HG03060 (cell line): ENCODE measurements around the gene NSG1.

Experiments used
- ATAC-seq: cut with Tn5 transposase; IDR thresholded peaks from one replicate; pipeline ENCODE4 v1.9.1; 2021; ENCODE audit warnings: low read depth, moderate number of reproducible peaks; ENCODE audit not compliant: unreplicated experiment

Gene NSG1

DNA sequence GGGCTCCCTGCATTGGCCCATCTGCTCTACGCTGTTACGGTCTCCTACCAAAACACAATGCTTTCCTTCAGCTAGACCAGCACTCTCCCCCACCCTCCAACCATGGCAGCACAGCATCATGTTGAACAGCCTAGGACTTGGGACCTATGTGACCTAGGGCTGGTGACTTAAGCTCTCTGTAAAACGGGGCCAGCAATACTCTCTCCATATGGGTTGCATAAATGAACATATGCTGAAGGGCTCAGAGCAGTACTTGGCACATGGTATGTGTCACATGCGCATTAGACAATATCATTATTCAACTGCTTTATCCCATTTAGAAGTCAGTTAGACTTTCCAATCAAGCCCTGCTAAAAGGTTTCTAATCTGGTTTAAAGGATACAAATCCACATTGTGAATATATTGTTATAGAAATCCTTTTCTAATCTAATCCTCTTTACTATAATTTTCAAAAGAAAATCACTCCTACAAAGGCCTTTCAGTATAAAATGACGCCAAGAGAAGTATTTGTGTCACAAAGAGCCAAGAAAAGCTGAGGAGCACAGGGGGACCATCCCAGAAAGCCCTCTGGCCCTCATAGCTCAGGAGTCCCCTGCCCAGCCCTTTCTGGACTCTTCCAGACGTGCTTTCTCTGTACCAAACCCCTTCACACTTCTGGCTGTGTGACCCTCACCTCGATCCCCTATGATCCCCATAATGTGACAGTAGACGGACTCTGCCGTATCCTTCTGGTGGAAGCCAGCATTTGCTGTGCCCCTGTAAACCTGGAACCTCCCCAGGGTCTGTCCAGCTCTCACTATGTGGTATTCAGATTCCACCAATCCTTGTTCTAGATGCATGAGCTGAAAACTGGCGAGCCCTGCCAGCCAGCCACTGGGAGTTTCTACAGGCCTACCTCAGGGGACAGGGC is 42.3 kb downstream of the NSG1 start:
- ATAC-seq = no peak

DNA sequence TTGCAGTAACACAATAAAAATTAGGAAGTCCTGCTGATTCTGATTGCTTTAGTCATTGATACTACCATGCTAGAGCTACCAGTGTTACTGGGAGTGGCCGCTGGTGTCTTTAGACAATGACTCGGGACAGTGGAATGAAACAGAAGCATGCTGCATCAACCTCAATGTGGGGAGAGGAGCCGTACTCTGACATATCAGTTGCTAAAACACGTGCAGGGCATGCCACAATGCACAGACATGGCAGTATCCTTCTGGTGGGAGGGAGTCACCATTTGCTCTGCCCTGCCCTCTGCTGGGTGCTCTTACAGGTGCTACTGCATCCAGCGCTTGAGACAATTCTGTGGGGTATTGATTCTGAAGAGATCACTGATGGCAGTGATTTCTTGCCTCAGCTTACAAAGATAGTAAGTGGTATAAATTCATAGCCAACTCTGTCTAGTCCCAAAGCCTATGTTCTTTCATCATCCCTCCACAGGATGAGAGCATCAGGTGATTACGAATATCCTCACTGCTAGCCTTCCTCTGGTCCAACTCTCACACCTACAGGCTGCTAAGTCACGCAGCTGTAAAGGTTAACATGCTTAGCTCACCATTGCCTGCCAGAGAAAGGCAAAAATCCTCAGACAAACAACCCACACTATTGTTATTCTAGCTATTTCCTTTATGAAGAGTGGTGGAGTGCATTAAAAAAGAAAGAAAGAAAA is 43.7 kb downstream of the NSG1 start:
- peak; percentile 49 for ATAC-seq

DNA sequence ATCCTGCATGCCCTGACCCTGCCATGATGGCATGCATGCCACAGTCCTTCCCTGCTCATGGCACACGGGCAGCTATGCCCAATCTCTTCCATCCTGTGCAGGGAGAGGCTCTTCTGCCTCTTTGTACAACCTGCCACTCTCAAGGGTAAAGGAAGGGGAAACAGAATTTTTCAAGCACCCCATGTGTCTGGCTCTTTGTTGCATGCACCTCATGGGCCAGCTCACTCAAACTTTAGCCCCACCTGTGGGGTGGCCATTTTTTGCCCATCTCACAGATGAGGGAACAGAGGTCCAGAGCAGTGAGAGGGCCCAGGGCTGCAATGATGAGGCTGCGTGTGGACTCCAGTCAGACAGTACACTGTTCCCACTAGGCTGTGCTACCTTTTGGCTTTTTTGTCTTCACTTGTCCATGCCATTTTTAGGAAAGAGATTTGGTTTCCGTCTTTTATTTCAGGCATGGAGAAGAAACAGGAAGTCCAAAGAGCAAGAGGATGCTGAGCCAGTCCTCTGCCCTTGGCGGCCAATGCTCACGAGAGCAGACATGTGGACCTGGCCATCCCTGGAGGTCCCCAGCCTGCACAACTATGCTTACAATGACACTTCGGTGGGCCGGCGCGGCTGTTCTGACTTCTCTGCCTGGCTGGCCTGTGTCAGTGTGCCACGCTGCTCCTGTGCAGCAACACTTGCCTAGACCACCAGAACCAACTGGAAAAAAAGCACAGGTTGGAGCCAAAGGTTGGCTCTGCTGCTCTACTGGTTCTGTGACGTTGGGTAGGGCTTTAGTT is 45.6 kb downstream of the NSG1 start:
- ATAC-seq = no peak

- ATAC-seq = no peak
Measured at GRCh38 chr4:4433941-4434340, 47.0 kb downstream of the NSG1 start.

DNA sequence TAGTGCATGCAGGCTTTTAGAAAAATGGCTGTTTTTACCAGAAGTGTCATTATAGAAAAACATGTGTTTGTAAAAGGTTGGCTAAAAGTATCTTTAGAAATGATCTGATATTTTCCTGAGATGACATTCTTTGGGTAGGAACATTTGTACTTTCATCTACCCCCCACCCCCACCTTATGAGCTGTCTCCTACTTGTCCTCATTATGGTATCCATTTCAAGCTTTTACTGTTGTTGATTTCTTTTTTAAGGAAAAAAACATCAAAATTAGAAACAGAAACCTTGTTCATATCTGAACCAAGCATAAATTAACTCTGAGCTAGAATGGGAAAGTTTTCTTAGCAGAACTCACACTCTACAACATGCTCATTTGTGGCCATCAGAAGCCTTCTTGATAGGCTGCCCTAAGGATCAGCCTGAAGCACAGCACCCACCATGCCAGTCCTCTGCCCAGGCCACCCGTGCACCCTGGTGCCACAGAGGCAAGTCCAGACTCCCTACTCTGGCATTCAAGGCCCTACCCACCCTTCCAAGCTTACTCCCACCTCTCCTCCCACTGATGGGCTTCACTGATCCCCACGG is 49.4 kb downstream of the NSG1 start:
- ATAC-seq = no peak

- ATAC-seq = peak; percentile 55
Measured at GRCh38 chr4:4437798-4438470, 51.0 kb downstream of the NSG1 start.

GRCh38 chr4:4438891-4439290 is 52.0 kb downstream of the NSG1 start:
- ATAC-seq = no peak

DNA sequence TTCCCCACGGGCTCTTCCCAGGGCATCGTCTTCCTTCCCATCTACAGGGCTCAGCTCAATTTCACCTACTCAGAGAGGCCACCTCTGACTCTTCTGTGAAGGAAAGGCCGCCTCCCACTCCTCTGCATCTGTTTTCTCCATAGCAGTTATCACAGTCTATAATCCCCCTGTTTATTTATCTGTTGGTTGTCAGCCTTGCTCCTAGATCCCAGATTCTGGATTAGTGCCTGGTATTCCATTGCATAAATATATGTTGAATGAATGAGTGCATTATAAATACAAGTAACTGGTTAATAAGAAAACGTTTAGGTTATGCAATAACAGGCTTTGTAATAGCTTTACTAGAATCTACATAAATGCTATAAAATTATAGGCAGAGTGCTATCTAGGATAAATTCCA is 52.9 kb downstream of the NSG1 start:
- no peak for ATAC-seq

DNA sequence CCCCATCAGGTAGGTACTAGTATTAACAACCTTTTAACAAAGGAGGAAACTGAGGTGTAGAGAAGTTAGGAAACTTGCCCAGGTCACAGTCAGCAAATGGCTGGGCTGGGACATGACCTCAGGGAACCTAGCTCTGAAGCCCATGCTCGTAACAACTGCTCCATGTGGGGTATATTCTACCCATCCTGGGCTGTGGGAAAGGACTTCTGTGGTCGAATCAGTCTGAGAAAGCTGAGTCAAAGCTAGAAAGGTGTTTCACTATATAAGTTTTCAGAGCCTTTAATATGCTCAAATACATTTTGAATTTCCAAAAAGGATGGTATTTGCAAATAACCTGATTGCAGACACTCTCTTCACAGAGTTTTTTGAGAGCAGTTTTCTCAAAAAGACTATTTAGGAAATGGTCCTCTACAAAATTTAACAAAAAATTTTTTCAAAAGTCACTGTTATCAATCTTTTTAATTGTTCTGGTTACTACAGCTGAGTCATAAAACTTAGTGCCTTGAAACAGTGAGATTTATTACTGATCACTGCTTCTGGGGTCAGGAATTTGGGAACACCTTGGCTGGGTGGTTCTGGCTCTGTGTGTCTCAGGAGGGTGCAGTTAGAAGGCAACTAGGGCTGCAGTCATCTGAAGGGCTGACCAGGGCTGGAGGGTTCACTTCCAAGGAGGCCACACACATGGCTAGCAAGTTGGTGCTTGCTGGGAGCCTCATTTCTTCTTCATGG is 53.6 kb downstream of the NSG1 start:
- no peak for ATAC-seq

GRCh38 chr4:4443821-4444220 is 56.9 kb downstream of the NSG1 start:
- ATAC-seq = no peak

- ATAC-seq = no peak
Measured at GRCh38 chr4:4446434-4446833, 59.5 kb downstream of the NSG1 start.

DNA sequence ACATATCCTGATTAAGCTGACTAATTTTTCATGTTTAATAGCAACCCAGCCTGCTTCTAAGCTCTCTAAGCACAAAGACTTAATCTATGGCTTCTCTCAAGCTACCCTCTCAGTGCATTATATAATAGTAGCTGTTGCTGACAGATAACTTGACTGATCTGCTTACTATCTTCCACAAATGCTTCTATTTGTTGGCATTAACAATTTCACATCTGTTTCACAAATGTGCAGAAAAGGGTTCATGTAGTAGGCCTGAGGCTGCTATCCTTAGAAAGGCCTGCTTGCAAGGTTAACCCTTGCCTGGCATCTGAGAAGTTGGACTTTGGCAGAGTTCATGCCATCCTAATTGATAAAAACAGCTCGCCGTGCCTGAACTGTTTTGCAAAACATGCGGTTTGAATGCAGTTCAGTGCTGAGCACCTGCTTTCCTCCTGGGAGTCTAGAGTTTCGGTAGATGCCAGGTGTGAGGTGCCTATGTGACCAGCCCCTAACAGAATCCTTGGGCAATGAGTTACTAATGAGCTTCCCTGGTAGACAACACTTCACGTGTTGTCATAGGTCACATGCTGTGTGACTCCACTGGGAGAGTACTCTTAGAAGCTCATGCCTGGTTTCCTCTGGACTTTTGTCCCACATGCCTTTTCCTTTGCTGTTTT is 68.4 kb downstream of the NSG1 start:
- peak; percentile 84 for ATAC-seq

DNA sequence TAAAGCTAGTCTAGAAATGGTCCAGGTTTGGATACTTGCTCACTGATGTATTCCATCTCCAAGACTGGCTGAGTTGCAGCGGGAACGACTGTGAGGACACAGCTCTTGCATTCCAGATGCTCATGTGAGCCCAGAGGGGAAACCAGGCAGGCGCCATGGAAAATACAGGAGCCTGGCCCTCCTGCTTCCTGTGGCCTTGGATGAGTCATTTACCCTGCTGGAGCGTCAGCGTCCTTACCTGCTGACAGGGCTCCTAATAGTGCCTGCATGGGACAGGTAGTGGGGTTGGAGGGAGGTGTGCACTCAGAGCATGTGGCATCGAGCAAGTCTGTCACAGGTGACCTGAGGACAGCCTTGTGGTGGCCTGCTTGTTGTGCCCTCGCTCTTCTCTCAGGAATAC is 69.4 kb downstream of the NSG1 start:
- ATAC-seq = no peak

DNA sequence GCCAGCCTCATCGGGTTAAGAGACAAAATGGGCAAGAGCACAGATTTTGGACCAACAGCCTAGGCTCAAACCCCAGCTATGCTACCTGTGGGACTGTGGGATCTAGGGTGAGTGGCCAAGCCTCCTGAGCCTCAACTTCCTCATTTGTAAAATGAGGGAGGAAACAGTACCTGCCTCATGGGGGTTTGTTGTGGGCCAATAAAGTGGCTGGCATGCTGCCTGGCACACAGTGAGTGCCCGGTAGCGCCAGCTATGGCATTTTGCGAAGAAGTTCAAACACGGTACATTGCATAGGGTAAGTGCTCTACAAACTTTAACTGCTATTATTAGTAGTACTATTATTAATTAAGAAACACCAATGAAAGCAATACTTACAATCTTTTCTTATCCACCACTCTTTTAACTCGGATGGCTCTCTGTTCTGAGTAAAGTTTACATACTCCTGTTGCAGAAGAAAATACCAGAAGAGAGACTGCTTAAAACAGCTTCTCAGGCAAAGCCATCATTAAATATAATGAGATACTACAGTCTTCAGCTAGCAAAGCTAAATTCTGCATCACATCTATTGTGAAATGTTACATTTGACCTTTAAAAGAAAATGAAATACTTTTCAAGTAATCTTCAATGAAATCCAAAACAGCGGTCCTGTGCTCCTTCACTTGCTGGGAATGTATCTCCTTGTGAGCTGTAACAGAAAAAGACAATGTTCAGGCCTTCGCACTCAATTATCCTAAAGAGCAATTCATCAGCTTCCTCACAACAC is 70.1 kb downstream of the NSG1 start:
- no peak for ATAC-seq

GRCh38 chr4:4457803-4458553 is 71.1 kb downstream of the NSG1 start:
- ATAC-seq = no peak

DNA sequence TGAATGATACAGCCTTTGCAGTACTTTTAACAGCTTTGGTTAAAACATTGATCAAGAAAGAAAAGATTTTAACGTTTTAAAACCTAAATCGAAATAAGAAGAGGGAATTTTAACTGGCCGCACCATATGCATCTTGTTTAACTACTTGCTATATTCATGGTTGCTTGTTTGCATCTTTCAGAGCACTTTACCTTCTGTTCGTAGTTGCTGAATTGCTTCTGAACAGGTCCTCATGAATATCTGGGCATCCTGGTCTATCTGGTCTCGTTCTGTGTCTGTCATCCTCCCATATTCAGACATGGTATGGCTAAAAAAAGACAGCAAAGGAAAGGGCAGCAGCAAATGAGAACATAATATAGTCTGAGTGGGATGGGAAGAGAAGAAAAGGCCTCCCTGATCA is 72.3 kb downstream of the NSG1 start:
- ATAC-seq = no peak

- no peak for ATAC-seq
Measured at GRCh38 chr4:4460759-4461158, 73.9 kb downstream of the NSG1 start.

- ATAC-seq = no peak
Measured at GRCh38 chr4:4461178-4461577, 74.3 kb downstream of the NSG1 start.
